Stomach (tissue), 4 donors: ENCODE results near the gene UPF1.

ENCODE experiments used
- CTCF ChIP-seq, 7 experiments: fragments of 450-650 bp in 4 of 7; fragments of 200-600 bp in 3 of 7; sonication (generic) in 3 of 7; IDR thresholded peaks; one replicate each; pipeline ENCODE4 v1.5.1; 2016 to 2019; ENCODE audit warnings: antibody characterized with exemption in 7 of 7, control low read depth in 2 of 7, mild to moderate bottlenecking in 1 of 7
- POLR2A ChIP-seq, 4 donors: fragments of 450-650 bp; IDR thresholded peaks; one replicate each; pipeline ENCODE4 v1.6.1; 2016; ENCODE audit warnings: antibody characterized with exemption in 4 of 4, control low read depth in 2 of 4, mild to moderate bottlenecking in 1 of 4, moderate library complexity in 1 of 4
- POLR2AphosphoS5 ChIP-seq, 3 donors: sonication (generic); formaldehyde crosslinking; IDR thresholded peaks; one replicate each; pipeline ENCODE4 v1.6.1; 2016; ENCODE audit warnings: antibody characterized with exemption in 3 of 3

- TF ChIP-seq POLR2AphosphoS5 (IDR thresholded peaks at IDR 0.05), result no peak
- TF ChIP-seq CTCF (IDR thresholded peaks at IDR 0.05), result no peak
- no peak for TF ChIP-seq POLR2A (IDR thresholded peaks at IDR 0.05)
Observed at GRCh38 chr19:18867751-18868150, 36.0 kb downstream of the UPF1 start.
